Natural killer cell (primary cell): ENCODE measurements around the gene UST. TPM values are rescaled to one million over a fixed set of nuclear protein-coding genes. Genes with fewer than 3 reads are reported as not detected.
"Not testable (repeated sequence)": the region's sequence is repeated elsewhere in the genome, so short reads cannot be mapped to it uniquely, and the experiment has no call there.

Source experiments
- ATAC-seq, 3 donors: fragments of 150-1000 bp in 2 of 3; fragments of 200-7000 bp in 1 of 3; cut with Tn5 transposase; 1 replicate in 1 of 3; 2 replicates in 2 of 3; pipeline ENCODE4 v1.10.0; 2021; ENCODE audit warnings: mild to moderate bottlenecking in 2 of 3, moderate library complexity in 2 of 3
- DNase-seq, 2 donors: peaks; one replicate each; pipeline versions ENCODE4 v3.0.0 to v3.0.0-alpha.2; 2013 to 2021; ENCODE audit warnings: mixed read lengths in 1 of 2
- H3K27ac ChIP-seq: one replicate; pipeline ENCODE4 v1.5.1; 2013; ENCODE audit warnings: mild to moderate bottlenecking, low read length
- H3K27me3 ChIP-seq: one replicate; pipeline ENCODE4 v1.6.1; 2013; ENCODE audit warnings: low read length; ENCODE audit not compliant: control insufficient read depth, insufficient read depth
- H3K36me3 ChIP-seq: one replicate; pipeline ENCODE4 v1.6.1; 2013; ENCODE audit warnings: low read length; ENCODE audit not compliant: control insufficient read depth, insufficient read depth
- H3K4me1 ChIP-seq: one replicate; pipeline ENCODE4 v1.6.1; 2013; ENCODE audit warnings: low read length; ENCODE audit not compliant: control insufficient read depth, insufficient read depth
- H3K4me3 ChIP-seq: one replicate; pipeline ENCODE4 v1.5.1; 2013; ENCODE audit warnings: low read length
- H3K9me3 ChIP-seq: one replicate; pipeline ENCODE4 v1.6.1; 2013; ENCODE audit warnings: low read length; ENCODE audit not compliant: control insufficient read depth, insufficient read depth
- H3K27ac Mint-ChIP-seq, 2 donors: one replicate each; pipeline ENCODE4 v1.8.0; 2022; ENCODE audit warnings: mild to moderate bottlenecking in 2 of 2, mixed read lengths in 2 of 2, moderate library complexity in 1 of 2
- H3K27me3 Mint-ChIP-seq, 2 donors: one replicate each; pipeline ENCODE4 v1.8.0; 2022; ENCODE audit warnings: low read depth in 2 of 2, mixed read lengths in 2 of 2
- H3K36me3 Mint-ChIP-seq: one replicate; pipeline ENCODE4 v1.8.0; 2022; ENCODE audit warnings: mixed read lengths
- H3K4me1 Mint-ChIP-seq, 2 donors: one replicate each; pipeline ENCODE4 v1.8.0; 2022; ENCODE audit warnings: mixed read lengths in 2 of 2
- H3K4me3 Mint-ChIP-seq: one replicate; pipeline ENCODE4 v1.8.0; 2022; ENCODE audit warnings: mild to moderate bottlenecking, moderate library complexity, mixed read lengths
- H3K9me3 Mint-ChIP-seq, 2 donors: one replicate each; pipeline ENCODE4 v1.8.0; 2022; ENCODE audit warnings: mixed read lengths in 2 of 2
- CTCF ChIP-seq: fragments of 200-600 bp; IDR thresholded peaks from one replicate; pipeline ENCODE4 v1.8.0; 2022; ENCODE audit warnings: antibody characterized with exemption
- WGBS: methylation state at CpG from one replicate; pipeline ENCODE4 v1.1.7; 2013; ENCODE audit warnings: missing lambda C conversion rate; ENCODE audit not compliant: insufficient coverage; 5-methylcytosine and 5-hydroxymethylcytosine counted together
- intact Hi-C: fragments of 100-400 bp; cut with micrococcal nuclease; formaldehyde crosslinking; loops from one replicate; pipeline ENCODE4 v1.14.2; 2022
- total RNA-seq, 4 donors: library from RNA; stranded (reverse); fragments of 120-200 nt in 1 of 4; gene quantifications; one replicate each; pipeline versions ENCODE4 v1.2.3 to v1.2.4, GENCODE V29; 2013 to 2022

Gene UST
- total RNA-seq, 3 donors from 2014 or later (not counting 1 experiment from before 2014, with no cell fraction given), result 6.3 to 11.9 (median 10.6) TPM

GRCh38 chr6:148955441-148955840 lies 208.6 kb downstream of the UST start:
- Mint-ChIP-seq H3K27me3 (peaks cover 0 to 2% of the 10 kb centered on the region in 2 donors), H3K36me3 (no peaks in the 10 kb centered on the region), H3K4me1 (peaks cover 0 to 8% of the 10 kb centered on the region in 2 donors), H3K27ac (no peak overlapping the region), H3K4me3 (no peak overlapping the region), H3K9me3 (no peaks in the 10 kb centered on the region)
- no peak for TF ChIP-seq CTCF
- DNase-seq (no peak), ATAC-seq (no peak)
- H3K27me3 ChIP-seq, result no peaks in the 10 kb centered on the region
- no peaks in the 10 kb centered on the region for H3K4me1 ChIP-seq
- intact Hi-C loops, result no loop called here
- no peaks in the 10 kb centered on the region for H3K9me3 ChIP-seq
- H3K36me3 ChIP-seq, result peaks cover 4% of the 10 kb centered on the region
- WGBS, result 95% methylated on average over 3 of the region's 3 CpGs
- no peak overlapping the region for H3K27ac ChIP-seq
- no peak overlapping the region for H3K4me3 ChIP-seq

GRCh38 chr6:148956163-148956562 lies 209.3 kb downstream of the UST start:
- intact Hi-C loops, H3K36me3 ChIP-seq, DNase-seq, H3K27me3 Mint-ChIP-seq, H3K4me1 Mint-ChIP-seq, H3K27me3 ChIP-seq, H3K27ac ChIP-seq, H3K4me3 ChIP-seq, H3K36me3 Mint-ChIP-seq, ATAC-seq, H3K4me3 Mint-ChIP-seq, H3K9me3 Mint-ChIP-seq, H3K4me1 ChIP-seq, H3K9me3 ChIP-seq, H3K27ac Mint-ChIP-seq: not testable (repeated sequence)
- WGBS, result 95% methylated on average over 6 of the region's 7 CpGs

GRCh38 chr6:148957752-148958151 lies 210.9 kb downstream of the UST start:
- Histone ChIP-seq H3K36me3 (peaks cover 4% of the 10 kb centered on the region), H3K4me1 (no peaks in the 10 kb centered on the region), H3K4me3 (no peak overlapping the region), H3K9me3 (no peaks in the 10 kb centered on the region), H3K27ac (no peak overlapping the region), H3K27me3 (no peaks in the 10 kb centered on the region)
- Mint-ChIP-seq H3K27me3 (no peaks in the 10 kb centered on the region), H3K27ac (no peak overlapping the region), H3K4me1 (peaks cover 0 to 5% of the 10 kb centered on the region in 2 donors), H3K9me3 (no peaks in the 10 kb centered on the region), H3K4me3 (no peak overlapping the region), H3K36me3 (no peaks in the 10 kb centered on the region)
- DNase-seq (no peak), ATAC-seq (no peak)
- WGBS, result 99% methylated on average over 5 of the region's 5 CpGs
- TF ChIP-seq CTCF, result no peak
- intact Hi-C loops, result no loop called here

GRCh38 chr6:148959008-148959407 lies 212.2 kb downstream of the UST start:
- intact Hi-C loops, result no loop called here
- no peak for ATAC-seq

More at GRCh38 chr6:148959008-148959407, 212.2 kb downstream of the UST start:
- no peak for TF ChIP-seq CTCF
- H3K27me3 ChIP-seq, result no peaks in the 10 kb centered on the region
- DNase-seq, result no peak
- Mint-ChIP-seq H3K9me3 (no peaks in the 10 kb centered on the region), H3K27ac (no peak overlapping the region), H3K4me1 (peaks cover 0 to 5% of the 10 kb centered on the region in 2 donors), H3K27me3 (no peaks in the 10 kb centered on the region), H3K36me3 (no peaks in the 10 kb centered on the region), H3K4me3 (no peak overlapping the region)
- no peaks in the 10 kb centered on the region for H3K9me3 ChIP-seq
- no peak overlapping the region for H3K4me3 ChIP-seq
- no peaks in the 10 kb centered on the region for H3K4me1 ChIP-seq
- peaks cover 4% of the 10 kb centered on the region for H3K36me3 ChIP-seq
- no peak overlapping the region for H3K27ac ChIP-seq
- WGBS, result 89% methylated on average over 2 of the region's 3 CpGs
